BLaER1 treated with 17β-estradiol and CSF1 and Interleukin-3, amounts not matched to agents 10 nM and 100 nM (cell line): Measurements from ENCODE around the gene PLEKHG5.

Experiments
- H3K27ac ChIP-seq, 11 experiments: shearing (Covaris generic); formaldehyde crosslinking; 2 replicates each; pipeline ENCODE4 v1.8.1; 2022
- H3K27me3 ChIP-seq, 11 experiments: shearing (Covaris generic); formaldehyde crosslinking; 2 replicates each; pipeline ENCODE4 v1.8.1; 2022
- H3K36me3 ChIP-seq, 11 experiments: shearing (Covaris generic); formaldehyde crosslinking; 2 replicates each; pipeline ENCODE4 v1.8.1; 2022
- H3K4me1 ChIP-seq, 10 experiments: shearing (Covaris generic); formaldehyde crosslinking; 2 replicates each; pipeline ENCODE4 v1.8.1; 2022
- H3K4me2 ChIP-seq, 11 experiments: shearing (Covaris generic); formaldehyde crosslinking; 2 replicates each; pipeline ENCODE4 v1.8.1; 2022
- H3K4me3 ChIP-seq, 10 experiments: shearing (Covaris generic); formaldehyde crosslinking; 2 replicates each; pipeline ENCODE4 v1.8.1; 2022
- H3K9ac ChIP-seq, 11 experiments: shearing (Covaris generic); formaldehyde crosslinking; 2 replicates each; pipeline ENCODE4 v1.8.1; 2022
- H3K9me3 ChIP-seq, 11 experiments: shearing (Covaris generic); formaldehyde crosslinking; replicated peaks in 1 of 11; 2 replicates each; pipeline ENCODE4 v1.8.1; 2022
- H4K20me1 ChIP-seq, 11 experiments: shearing (Covaris generic); formaldehyde crosslinking; 2 replicates each; pipeline ENCODE4 v1.8.1; 2022
- Cebpa-rat ChIP-seq, 11 experiments: shearing (Covaris generic); IDR thresholded peaks; 2 replicates each; pipeline ENCODE4 v1.8.1; 2022

PLEKHG5 gene, protein sequence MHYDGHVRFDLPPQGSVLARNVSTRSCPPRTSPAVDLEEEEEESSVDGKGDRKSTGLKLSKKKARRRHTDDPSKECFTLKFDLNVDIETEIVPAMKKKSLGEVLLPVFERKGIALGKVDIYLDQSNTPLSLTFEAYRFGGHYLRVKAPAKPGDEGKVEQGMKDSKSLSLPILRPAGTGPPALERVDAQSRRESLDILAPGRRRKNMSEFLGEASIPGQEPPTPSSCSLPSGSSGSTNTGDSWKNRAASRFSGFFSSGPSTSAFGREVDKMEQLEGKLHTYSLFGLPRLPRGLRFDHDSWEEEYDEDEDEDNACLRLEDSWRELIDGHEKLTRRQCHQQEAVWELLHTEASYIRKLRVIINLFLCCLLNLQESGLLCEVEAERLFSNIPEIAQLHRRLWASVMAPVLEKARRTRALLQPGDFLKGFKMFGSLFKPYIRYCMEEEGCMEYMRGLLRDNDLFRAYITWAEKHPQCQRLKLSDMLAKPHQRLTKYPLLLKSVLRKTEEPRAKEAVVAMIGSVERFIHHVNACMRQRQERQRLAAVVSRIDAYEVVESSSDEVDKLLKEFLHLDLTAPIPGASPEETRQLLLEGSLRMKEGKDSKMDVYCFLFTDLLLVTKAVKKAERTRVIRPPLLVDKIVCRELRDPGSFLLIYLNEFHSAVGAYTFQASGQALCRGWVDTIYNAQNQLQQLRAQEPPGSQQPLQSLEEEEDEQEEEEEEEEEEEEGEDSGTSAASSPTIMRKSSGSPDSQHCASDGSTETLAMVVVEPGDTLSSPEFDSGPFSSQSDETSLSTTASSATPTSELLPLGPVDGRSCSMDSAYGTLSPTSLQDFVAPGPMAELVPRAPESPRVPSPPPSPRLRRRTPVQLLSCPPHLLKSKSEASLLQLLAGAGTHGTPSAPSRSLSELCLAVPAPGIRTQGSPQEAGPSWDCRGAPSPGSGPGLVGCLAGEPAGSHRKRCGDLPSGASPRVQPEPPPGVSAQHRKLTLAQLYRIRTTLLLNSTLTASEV

DNA sequence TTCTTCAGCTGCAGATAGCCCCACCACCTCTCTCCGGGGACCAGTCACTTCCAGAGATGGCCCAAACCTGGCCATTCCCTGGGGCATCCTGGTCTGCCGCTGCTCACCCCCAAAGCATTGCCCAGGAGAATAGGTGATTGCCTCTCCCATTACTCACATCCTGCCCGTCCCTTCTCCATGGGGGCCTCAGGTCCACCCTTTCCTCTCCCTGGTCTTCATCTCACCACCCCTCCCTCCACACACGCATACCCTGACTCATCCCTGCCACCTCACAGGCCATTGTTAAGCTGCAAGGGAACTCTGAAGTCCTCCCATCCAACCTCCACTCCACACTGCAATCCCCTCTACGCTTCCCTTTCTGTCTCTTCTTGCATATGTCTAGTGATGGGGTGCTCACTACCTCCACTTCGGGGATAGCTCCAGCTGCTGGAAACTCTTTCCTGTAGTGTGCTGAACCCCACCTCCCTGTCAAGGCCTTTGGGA, at the start of gene PLEKHG5:
PLEKHG5 (minus strand) TSS at position 188 of the 483 bp plus-strand sequence. CDS start 14,096 bp downstream, outside the sequence.
- peaks cover 0 to 67% (median 11%) of the 10 kb centered on the region in 11 experiments; a peak in 12 of 22 replicates for H4K20me1 ChIP-seq
- no peaks in the 10 kb centered on the region for H3K9me3 ChIP-seq
- H3K27me3 ChIP-seq, result peaks cover 6 to 70% (median 23%) of the 10 kb centered on the region in 11 experiments
- no peaks in the 10 kb centered on the region for H3K36me3 ChIP-seq
- peak within 1 kb of the TSS; percentile 49 to 72 (median 62) for H3K4me3 ChIP-seq
- H3K4me1 ChIP-seq, result peaks cover 28 to 64% (median 59%) of the 10 kb centered on the region in 10 experiments
- no peak for TF ChIP-seq Cebpa-rat (IDR thresholded peaks at IDR 0.05)
- peak within 1 kb of the TSS in 10 of 11 experiments; percentile 32 to 78 (median 62); a peak in 19 of 22 replicates for H3K9ac ChIP-seq
- peak within 1 kb of the TSS in 7 of 11 experiments; percentile 29 to 69 (median 61); a peak in 11 of 22 replicates for H3K27ac ChIP-seq
- H3K4me2 ChIP-seq, result peak within 1 kb of the TSS; percentile 93 to 100 (median 98)

DNA sequence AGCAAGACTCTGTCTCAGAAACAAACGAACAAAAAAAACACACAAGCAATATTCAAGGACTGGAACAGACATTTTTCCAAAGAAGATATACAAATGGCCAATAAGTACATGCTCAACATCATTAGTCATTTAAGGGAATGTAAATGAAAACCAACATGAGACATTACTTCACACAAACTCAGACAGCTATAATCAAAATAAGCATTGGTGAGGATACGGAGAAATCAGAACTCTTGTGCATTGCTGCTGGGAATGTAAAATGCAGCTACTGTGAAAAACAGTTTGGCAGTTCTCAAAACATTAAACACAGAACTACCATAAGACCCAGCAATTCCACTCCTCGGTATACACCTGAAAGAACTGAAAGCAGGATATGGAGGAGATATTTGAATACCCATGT, 47.5 kb upstream of the PLEKHG5 start:
- no peak overlapping the region for H3K4me2 ChIP-seq
- no peaks in the 10 kb centered on the region for H3K27me3 ChIP-seq
- H3K4me3 ChIP-seq, result no peak overlapping the region
- H3K9me3 ChIP-seq, result no peaks in the 10 kb centered on the region
- no peak for TF ChIP-seq Cebpa-rat (IDR thresholded peaks at IDR 0.05)
- no peak overlapping the region for H3K9ac ChIP-seq
- H3K36me3 ChIP-seq, result peaks cover 45 to 99% (median 85%) of the 10 kb centered on the region in 11 experiments
- no peak overlapping the region for H3K27ac ChIP-seq
- H4K20me1 ChIP-seq, result peaks cover 0 to 61% (median 39%) of the 10 kb centered on the region in 11 experiments; a peak in 17 of 22 replicates
- peaks cover 0 to 7% (median 2%) of the 10 kb centered on the region in 10 experiments; a peak in 10 of 20 replicates for H3K4me1 ChIP-seq

DNA sequence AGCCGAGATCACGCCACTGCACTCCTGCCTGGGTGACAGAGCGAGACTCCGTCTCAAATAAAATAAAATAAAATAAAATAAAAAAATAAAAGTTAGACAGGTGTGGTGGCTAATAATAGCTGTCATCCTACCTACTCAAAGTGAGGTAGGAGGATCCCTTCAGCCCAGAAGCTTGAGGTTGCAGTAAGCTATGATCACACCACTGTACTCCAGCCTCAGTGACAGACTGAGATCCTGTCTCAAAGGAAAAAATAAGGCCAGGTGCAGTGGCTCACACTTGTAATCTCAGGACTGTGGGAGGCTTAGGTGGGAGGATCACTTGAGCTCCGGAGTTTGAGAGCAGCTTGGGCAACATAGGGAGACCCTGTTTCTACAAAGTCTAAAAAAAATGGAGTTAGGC, 44.8 kb upstream of the PLEKHG5 start:
- Histone ChIP-seq H4K20me1 (peaks cover 0 to 73% (median 39%) of the 10 kb centered on the region in 11 experiments; a peak in 17 of 22 replicates), H3K4me1 (peaks cover 0 to 7% (median 2%) of the 10 kb centered on the region in 10 experiments; a peak in 10 of 20 replicates), H3K9ac (no peak overlapping the region), H3K9me3 (no peaks in the 10 kb centered on the region), H3K4me3 (no peak overlapping the region), H3K36me3 (peaks cover 54 to 99% (median 89%) of the 10 kb centered on the region in 11 experiments), H3K27me3 (no peaks in the 10 kb centered on the region), H3K27ac (no peak overlapping the region), H3K4me2 (no peak overlapping the region)
- TF ChIP-seq Cebpa-rat (IDR thresholded peaks at IDR 0.05), result no peak

DNA sequence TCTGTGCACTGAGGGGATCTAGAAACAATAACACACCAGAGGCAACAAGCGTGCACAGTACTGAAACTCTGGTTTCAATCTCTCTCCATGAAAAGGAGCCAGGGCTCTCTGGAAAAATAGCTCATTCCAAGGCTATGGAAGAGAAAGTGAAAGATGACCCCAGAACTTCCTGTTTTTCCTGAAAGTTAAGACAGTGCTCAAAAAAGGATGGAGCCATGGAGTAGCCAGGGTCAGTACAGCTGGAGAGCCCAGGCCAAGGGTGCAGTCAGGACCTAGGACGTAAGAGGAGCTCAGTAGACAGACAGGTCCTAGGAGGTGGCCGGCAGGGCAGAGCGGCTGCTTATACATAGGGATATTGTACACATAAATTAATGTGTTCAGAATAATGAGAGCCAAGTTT, 43.7 kb upstream of the PLEKHG5 start:
- peaks cover 0 to 7% (median 2%) of the 10 kb centered on the region in 10 experiments; a peak in 10 of 20 replicates for H3K4me1 ChIP-seq
- H3K27me3 ChIP-seq, result no peaks in the 10 kb centered on the region
- peaks cover 55 to 99% (median 88%) of the 10 kb centered on the region in 11 experiments for H3K36me3 ChIP-seq
- H3K4me2 ChIP-seq, result peak overlapping the region in 3 of 11 experiments; percentile 1 to 72 (median 9); a peak in 4 of 22 replicates
- H3K9ac ChIP-seq, result no peak overlapping the region
- H3K9me3 ChIP-seq, result no peaks in the 10 kb centered on the region
- no peak overlapping the region for H3K4me3 ChIP-seq
- H3K27ac ChIP-seq, result no peak overlapping the region
- H4K20me1 ChIP-seq, result peaks cover 0 to 76% (median 45%) of the 10 kb centered on the region in 11 experiments; a peak in 17 of 22 replicates
- TF ChIP-seq Cebpa-rat (IDR thresholded peaks at IDR 0.05), result no peak

DNA sequence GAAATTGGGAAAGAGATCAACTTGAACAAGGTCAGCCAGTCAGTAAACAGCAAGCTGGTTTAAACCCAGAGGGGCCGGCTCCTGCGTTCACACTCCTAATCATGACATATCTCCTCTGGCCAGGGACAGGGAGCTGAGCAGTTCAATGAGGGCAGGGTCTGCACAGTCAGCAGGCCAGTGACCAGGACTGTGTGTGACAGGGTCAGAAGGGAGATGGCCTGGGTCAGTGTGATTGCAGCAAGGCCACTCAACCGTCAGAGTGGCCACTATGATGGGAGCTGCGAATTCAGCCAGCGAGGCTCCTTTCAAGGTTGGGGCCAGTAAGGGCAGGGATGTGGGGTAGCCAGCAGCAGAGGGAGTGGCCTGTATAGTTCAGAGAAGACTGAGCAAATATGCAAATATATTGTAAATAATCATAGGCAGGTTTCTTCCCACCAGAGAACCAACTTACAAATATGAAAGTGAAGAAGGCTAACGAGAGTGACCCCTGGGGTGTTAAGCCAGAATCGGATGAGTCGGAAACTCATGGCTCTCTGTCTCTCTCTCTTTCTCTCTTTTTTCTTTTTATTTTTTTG, 42.9 kb upstream of the PLEKHG5 start:
- no peaks in the 10 kb centered on the region for H3K9me3 ChIP-seq
- H3K27ac ChIP-seq, result no peak overlapping the region
- H3K4me3 ChIP-seq, result no peak overlapping the region
- peaks cover 0 to 7% (median 2%) of the 10 kb centered on the region in 10 experiments; a peak in 10 of 20 replicates for H3K4me1 ChIP-seq
- no peak overlapping the region for H3K4me2 ChIP-seq
- no peaks in the 10 kb centered on the region for H3K27me3 ChIP-seq
- no peak for TF ChIP-seq Cebpa-rat (IDR thresholded peaks at IDR 0.05)
- H4K20me1 ChIP-seq, result peaks cover 0 to 72% (median 41%) of the 10 kb centered on the region in 11 experiments; a peak in 17 of 22 replicates
- peaks cover 56 to 100% (median 94%) of the 10 kb centered on the region in 11 experiments for H3K36me3 ChIP-seq
- H3K9ac ChIP-seq, result no peak overlapping the region

DNA sequence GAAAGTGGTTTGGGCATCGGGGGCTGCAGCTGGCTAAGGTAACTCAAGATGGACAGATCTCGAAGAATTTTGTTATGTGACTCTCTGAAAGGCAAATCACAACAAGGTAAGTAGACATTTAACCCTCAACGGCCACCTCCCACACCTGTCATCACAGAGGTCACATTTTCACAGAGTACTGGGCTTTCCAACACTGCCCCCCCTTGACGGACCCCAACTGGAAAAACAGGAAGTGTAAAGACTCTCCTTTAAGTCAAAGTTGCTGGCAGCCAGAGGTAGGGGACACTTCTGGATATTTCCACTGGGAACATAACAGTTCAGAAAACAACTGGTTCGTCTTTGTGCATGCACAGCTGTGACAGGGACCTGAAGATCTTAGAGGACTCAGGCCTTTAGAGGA, 40.5 kb upstream of the PLEKHG5 start:
- Histone ChIP-seq H3K4me2 (no peak overlapping the region), H3K4me3 (no peak overlapping the region), H3K9ac (no peak overlapping the region), H4K20me1 (peaks cover 0 to 62% (median 28%) of the 10 kb centered on the region in 11 experiments; a peak in 16 of 22 replicates), H3K4me1 (peaks cover 0 to 7% (median 2%) of the 10 kb centered on the region in 10 experiments; a peak in 10 of 20 replicates), H3K27ac (no peak overlapping the region), H3K27me3 (no peaks in the 10 kb centered on the region), H3K9me3 (no peaks in the 10 kb centered on the region), H3K36me3 (peaks cover 68 to 100% (median 95%) of the 10 kb centered on the region in 11 experiments)
- TF ChIP-seq Cebpa-rat (IDR thresholded peaks at IDR 0.05), result no peak

DNA sequence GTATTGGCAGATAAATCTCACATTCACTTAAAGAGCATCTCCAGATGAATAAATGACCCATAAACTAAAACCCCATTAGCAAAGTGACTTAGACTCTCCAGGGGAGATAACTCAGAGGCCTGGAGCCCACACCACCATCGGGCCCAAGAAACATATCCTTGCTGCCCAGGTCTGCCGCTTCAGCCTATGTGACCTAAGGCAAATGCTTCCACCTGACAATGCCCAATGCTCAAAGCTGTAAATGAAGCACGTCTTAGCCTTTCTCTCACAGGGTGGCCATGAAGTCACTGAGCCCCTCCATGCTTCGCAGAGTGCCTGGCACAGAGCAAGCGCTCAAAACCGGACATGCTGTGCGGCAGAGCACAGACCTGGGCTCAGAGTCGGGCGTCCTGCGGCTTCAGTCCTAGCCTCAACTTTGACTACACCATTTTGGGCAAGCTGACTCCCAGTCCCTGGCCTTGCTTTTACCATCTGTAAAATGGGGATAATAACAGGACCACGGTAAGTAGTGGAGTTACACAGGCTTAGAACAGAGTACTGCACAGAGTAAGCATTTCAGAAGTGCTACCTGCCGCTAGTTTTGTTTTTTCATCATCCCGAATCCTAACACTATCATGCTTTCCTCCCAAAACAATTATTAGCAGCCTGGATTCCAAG, 39.2 kb upstream of the PLEKHG5 start:
- no peak overlapping the region for H3K4me2 ChIP-seq
- TF ChIP-seq Cebpa-rat (IDR thresholded peaks at IDR 0.05), result no peak
- H3K4me1 ChIP-seq, result peaks cover 0 to 7% (median 2%) of the 10 kb centered on the region in 10 experiments; a peak in 10 of 20 replicates
- peaks cover 81 to 100% (median 99%) of the 10 kb centered on the region in 11 experiments for H3K36me3 ChIP-seq
- H3K27ac ChIP-seq, result no peak overlapping the region
- no peak overlapping the region for H3K4me3 ChIP-seq
- H3K9ac ChIP-seq, result no peak overlapping the region
- H3K9me3 ChIP-seq, result no peaks in the 10 kb centered on the region
- H3K27me3 ChIP-seq, result no peaks in the 10 kb centered on the region
- H4K20me1 ChIP-seq, result peaks cover 0 to 62% (median 21%) of the 10 kb centered on the region in 11 experiments; a peak in 16 of 22 replicates

DNA sequence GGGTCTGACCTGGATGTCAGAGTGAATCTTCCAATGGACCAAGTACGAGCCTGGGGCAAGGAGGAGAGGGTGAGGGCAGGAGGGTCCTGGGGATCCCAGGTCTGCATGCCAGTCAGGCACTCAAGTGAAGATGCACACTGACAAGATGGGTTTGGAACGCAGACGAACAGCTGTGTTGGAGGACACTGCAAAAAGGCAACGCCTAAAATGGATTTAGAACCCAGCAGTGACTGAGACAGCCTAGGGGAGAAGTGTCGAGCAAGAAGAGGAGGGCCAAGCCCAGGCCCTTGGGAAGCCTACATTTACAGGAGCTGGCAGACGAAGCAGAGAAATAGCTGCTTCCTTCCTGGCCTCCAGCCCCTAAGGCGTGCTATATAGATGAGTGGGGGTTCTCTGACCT, 37.0 kb upstream of the PLEKHG5 start:
- Histone ChIP-seq H3K4me3 (no peak overlapping the region), H3K36me3 (peaks cover 78 to 98% (median 92%) of the 10 kb centered on the region in 11 experiments), H4K20me1 (peaks cover 0 to 56% (median 17%) of the 10 kb centered on the region in 11 experiments; a peak in 12 of 22 replicates), H3K9ac (no peak overlapping the region), H3K4me2 (no peak overlapping the region), H3K27me3 (no peaks in the 10 kb centered on the region), H3K4me1 (no peaks in the 10 kb centered on the region), H3K27ac (no peak overlapping the region), H3K9me3 (no peaks in the 10 kb centered on the region)
- TF ChIP-seq Cebpa-rat (IDR thresholded peaks at IDR 0.05), result no peak
